Stimulated activated CD4-positive, alpha-beta T cell treated with anti-CD3 and anti-CD28 coated beads, Interleukin-15, amount 100 ng/mL, for 24 hours (primary cell): ENCODE data around the gene CCR5AS.
"Not testable (repeated sequence)": the region's sequence is repeated elsewhere in the genome, so short reads cannot be mapped to it uniquely, and the experiment has no call there.

ENCODE experiments used
- DNase-seq: peaks from one replicate; pipeline ENCODE4 v3.0.0-alpha.2; 2020

CCR5AS gene

GRCh38 chr3:46427916-46428833 lies 21.3 kb upstream of the CCR5AS start:
- DNase-seq = no peak

- not testable (repeated sequence) for DNase-seq
Measured at GRCh38 chr3:46427404-46427803, 20.5 kb upstream of the CCR5AS start.

- not testable (repeated sequence) for DNase-seq
Measured at GRCh38 chr3:46426476-46426875, 19.6 kb upstream of the CCR5AS start.

GRCh38 chr3:46423588-46423987 lies 16.7 kb upstream of the CCR5AS start:
- no peak for DNase-seq

GRCh38 chr3:46422617-46423016 lies 15.8 kb upstream of the CCR5AS start:
- no peak for DNase-seq

- no peak for DNase-seq
Measured at GRCh38 chr3:46420931-46421330, 14.1 kb upstream of the CCR5AS start.

GRCh38 chr3:46419816-46420215 lies 12.9 kb upstream of the CCR5AS start:
- DNase-seq = no peak

- DNase-seq = no peak
Measured at GRCh38 chr3:46417841-46418611, 11.2 kb upstream of the CCR5AS start.

GRCh38 chr3:46416811-46417510 lies 10.1 kb upstream of the CCR5AS start:
- no peak for DNase-seq

GRCh38 chr3:46416125-46416810 lies 9.4 kb upstream of the CCR5AS start:
- DNase-seq = no peak

- no peak for DNase-seq
Measured at GRCh38 chr3:46414739-46415138, 7.9 kb upstream of the CCR5AS start.

GRCh38 chr3:46413951-46414350 lies 7.1 kb upstream of the CCR5AS start:
- no peak for DNase-seq

GRCh38 chr3:46412786-46413298 lies 6.0 kb upstream of the CCR5AS start:
- DNase-seq = no peak

GRCh38 chr3:46411271-46411670 lies 4.4 kb upstream of the CCR5AS start:
- no peak for DNase-seq

- no peak for DNase-seq
Measured at GRCh38 chr3:46410669-46411068, 3.8 kb upstream of the CCR5AS start.

- no peak for DNase-seq
Measured at GRCh38 chr3:46409739-46410489, 3.0 kb upstream of the CCR5AS start.

GRCh38 chr3:46408853-46409252 lies 2.0 kb upstream of the CCR5AS start:
- DNase-seq = no peak

GRCh38 chr3:46407970-46408369 lies 1.1 kb upstream of the CCR5AS start:
- no peak for DNase-seq

GRCh38 chr3:46406443-46406787 lies 451 bp downstream of the CCR5AS start:
- no peak for DNase-seq

- no peak for DNase-seq
Measured at GRCh38 chr3:46405301-46406019, 1.4 kb downstream of the CCR5AS start.

- DNase-seq = not testable (repeated sequence)
Measured at GRCh38 chr3:46402902-46403301, 4.0 kb downstream of the CCR5AS start.
